ENCODE measurements around the gene RAP1A. TPM values are rescaled to one million over a fixed set of nuclear protein-coding genes. Genes with fewer than 3 reads are reported as not detected.
A peak's percentile ranks its signal among the peaks of the same experiment; 100 is the strongest.

RAP1A gene
- total RNA-seq, 1 experiment from 2014 or later, result 33.2 TPM

- DNase-seq, result no peak
- Mint-ChIP-seq H3K27ac (ENCODE audit: unreplicated experiment) (no peak overlapping the region), H3K36me3 (ENCODE audit: insufficient read depth, unreplicated experiment) (no peaks in the 10 kb centered on the region), H3K4me1 (ENCODE audit: low read depth, unreplicated experiment) (no peaks in the 10 kb centered on the region), H3K27me3 (ENCODE audit: unreplicated experiment) (no peaks in the 10 kb centered on the region), H3K4me3 (ENCODE audit: low read depth, unreplicated experiment) (no peak overlapping the region), H3K9me3 (ENCODE audit: low read depth, unreplicated experiment) (no peaks in the 10 kb centered on the region)
- CTCF ChIA-PET, result interaction anchor here (0.5 kb wide), 1 partner anchor 40 kb away, joined by 5 read pairs; no protein-coding TSS in a partner anchor
- intact Hi-C loops (cut with micrococcal nuclease; ENCODE audit: unreplicated experiment), result no loop called here
- TF ChIP-seq CTCF (IDR thresholded peaks at IDR 0.05; ENCODE audit: unreplicated experiment), result no peak
- BruUV-seq (replicated peaks), result no TSS peak
These were observed 47.6 kb upstream of the RAP1A start for GRCh38 chr1:111571987-111572386.

- Mint-ChIP-seq H3K9me3 (ENCODE audit: low read depth, unreplicated experiment) (no peaks in the 10 kb centered on the region), H3K4me3 (ENCODE audit: low read depth, unreplicated experiment) (no peak overlapping the region), H3K4me1 (ENCODE audit: low read depth, unreplicated experiment) (no peaks in the 10 kb centered on the region), H3K36me3 (ENCODE audit: insufficient read depth, unreplicated experiment) (no peaks in the 10 kb centered on the region), H3K27me3 (ENCODE audit: unreplicated experiment) (no peaks in the 10 kb centered on the region), H3K27ac (ENCODE audit: unreplicated experiment) (no peak overlapping the region)
- no TSS peak for BruUV-seq (replicated peaks)
- CTCF ChIA-PET, result interaction anchor here (0.5 kb wide), 1 partner anchor 66 kb away, joined by 6 read pairs; no protein-coding TSS in a partner anchor
- TF ChIP-seq CTCF (IDR thresholded peaks at IDR 0.05; ENCODE audit: unreplicated experiment), result no peak
- intact Hi-C loops (cut with micrococcal nuclease; ENCODE audit: unreplicated experiment), result no loop called here
- peak; percentile 4 for DNase-seq
These were observed 43.0 kb upstream of the RAP1A start for GRCh38 chr1:111576547-111576946.

GRCh38 chr1:111577814-111578213 is 41.8 kb upstream of the RAP1A start:
- DNase-seq, result no peak
- BruUV-seq (replicated peaks), result no TSS peak
- intact Hi-C loops (cut with micrococcal nuclease; ENCODE audit: unreplicated experiment), result no loop called here
- Mint-ChIP-seq H3K9me3 (ENCODE audit: low read depth, unreplicated experiment) (no peaks in the 10 kb centered on the region), H3K4me1 (ENCODE audit: low read depth, unreplicated experiment) (no peaks in the 10 kb centered on the region), H3K4me3 (ENCODE audit: low read depth, unreplicated experiment) (no peak overlapping the region), H3K27me3 (ENCODE audit: unreplicated experiment) (no peaks in the 10 kb centered on the region), H3K27ac (ENCODE audit: unreplicated experiment) (no peak overlapping the region), H3K36me3 (ENCODE audit: insufficient read depth, unreplicated experiment) (no peaks in the 10 kb centered on the region)
- CTCF ChIA-PET, result interaction anchor here (0.7 kb wide), 1 partner anchor 13 kb away, joined by 4 read pairs; no protein-coding TSS in a partner anchor
- no peak for TF ChIP-seq CTCF (IDR thresholded peaks at IDR 0.05; ENCODE audit: unreplicated experiment)

- no peaks in the 10 kb centered on the region for H3K9me3 Mint-ChIP-seq (ENCODE audit: low read depth, unreplicated experiment)
- BruUV-seq (replicated peaks), result no TSS peak
- CTCF ChIA-PET, result no interaction called here
- no peaks in the 10 kb centered on the region for H3K36me3 Mint-ChIP-seq (ENCODE audit: insufficient read depth, unreplicated experiment)
- H3K4me3 Mint-ChIP-seq (ENCODE audit: low read depth, unreplicated experiment), result no peak overlapping the region
- H3K4me1 Mint-ChIP-seq (ENCODE audit: low read depth, unreplicated experiment), result no peaks in the 10 kb centered on the region
- no peak overlapping the region for H3K27ac Mint-ChIP-seq (ENCODE audit: unreplicated experiment)
- intact Hi-C loops (cut with micrococcal nuclease; ENCODE audit: unreplicated experiment), result no loop called here
- no peak for DNase-seq
- no peak for TF ChIP-seq CTCF (IDR thresholded peaks at IDR 0.05; ENCODE audit: unreplicated experiment)
- no peaks in the 10 kb centered on the region for H3K27me3 Mint-ChIP-seq (ENCODE audit: unreplicated experiment)
These were observed 38.4 kb upstream of the RAP1A start for GRCh38 chr1:111581166-111581565.
